DOHH2 (cell line): ENCODE data around the gene ZNF385C.

Experiments used
- H3F3A ChIP-seq: fragments of 200-600 bp; sonication (generic), shearing (Covaris generic); 2 replicates; pipeline ENCODE4 v1.6.0; 2016; ENCODE audit warnings: antibody characterized with exemption, mild to moderate bottlenecking; ENCODE audit not compliant: control insufficient read depth, insufficient read depth
- H3K27ac ChIP-seq: fragments of 200-600 bp; sonication (generic); 2 replicates; pipeline ENCODE4 v1.5.1; 2014; ENCODE audit warnings: low read depth, mild to moderate bottlenecking, low read length, moderate library complexity
- H3K27me3 ChIP-seq: fragments of 200-600 bp; sonication (generic); 2 replicates; pipeline ENCODE4 v1.6.1; 2014; ENCODE audit warnings: mild to moderate bottlenecking, low read length, mixed read lengths; ENCODE audit not compliant: control insufficient read depth
- H3K36me3 ChIP-seq: fragments of 200-600 bp; sonication (generic); 2 replicates; pipeline ENCODE4 v1.6.1; 2014; ENCODE audit warnings: mild to moderate bottlenecking, low read length, moderate library complexity, mixed read lengths; ENCODE audit not compliant: control insufficient read depth
- H3K4me1 ChIP-seq: fragments of 200-600 bp; sonication (generic); 2 replicates; pipeline ENCODE4 v1.6.1; 2014; ENCODE audit warnings: mild to moderate bottlenecking, low read length, mixed read lengths; ENCODE audit not compliant: control insufficient read depth
- H3K4me2 ChIP-seq: fragments of 200-600 bp; sonication (generic); 2 replicates; pipeline ENCODE4 v1.6.0; 2014; ENCODE audit warnings: mild to moderate bottlenecking, low read length, moderate library complexity
- H3K4me3 ChIP-seq: fragments of 200-600 bp; sonication (generic); 2 replicates; pipeline ENCODE4 v1.5.1; 2014; ENCODE audit warnings: mild to moderate bottlenecking, low read length, mixed read lengths
- H3K79me2 ChIP-seq: fragments of 200-600 bp; sonication (generic); 2 replicates; pipeline ENCODE4 v1.6.1; 2014; ENCODE audit warnings: mild to moderate bottlenecking, low read length, mixed read lengths; ENCODE audit not compliant: control insufficient read depth
- H3K9me2 ChIP-seq: fragments of 200-600 bp; sonication (generic); replicated peaks from 2 replicates; pipeline ENCODE4 v1.6.1; 2014; ENCODE audit warnings: mild to moderate bottlenecking, low read length, mixed read lengths; ENCODE audit not compliant: control insufficient read depth
- H3K9me3 ChIP-seq: fragments of 200-600 bp; sonication (generic); 2 replicates; pipeline ENCODE4 v1.6.1; 2014; ENCODE audit warnings: antibody characterized with exemption, low read length, mixed read lengths; ENCODE audit not compliant: control insufficient read depth, insufficient read depth
- H4K20me1 ChIP-seq: fragments of 200-600 bp; sonication (generic); 2 replicates; pipeline ENCODE4 v1.6.0; 2014; ENCODE audit warnings: low read depth, mild to moderate bottlenecking, antibody characterized with exemption, low read length, moderate library complexity; ENCODE audit not compliant: control insufficient read depth, insufficient read depth
- CTCF ChIP-seq: fragments of 200-600 bp; sonication (generic); IDR thresholded peaks from one replicate; pipeline ENCODE4 v1.5.1; 2014; ENCODE audit warnings: antibody characterized with exemption, mild to moderate bottlenecking, low read depth, low read length; ENCODE audit not compliant: poor library complexity, severe bottlenecking
- EZH2phosphoT487 ChIP-seq: fragments of 200-600 bp; sonication (generic); IDR thresholded peaks from 2 replicates; pipeline ENCODE4 v1.6.1; 2017; ENCODE audit warnings: borderline replicate concordance, mild to moderate bottlenecking, antibody characterized with exemption, low read length, moderate library complexity, mixed read lengths

ZNF385C gene

GRCh38 chr17:42088736-42089135 is 9.5 kb downstream of the ZNF385C start:
- Histone ChIP-seq H3K27ac (no peak overlapping the region), H3K36me3 (no peaks in the 10 kb centered on the region), H3K4me1 (no peaks in the 10 kb centered on the region), H3K4me2 (no peak overlapping the region), H3K79me2 (no peaks in the 10 kb centered on the region), H3K27me3 (peaks cover 11% of the 10 kb centered on the region; the same call in 1 of the 2 replicates), H3K4me3 (no peak overlapping the region), H4K20me1 (no peaks in the 10 kb centered on the region), H3K9me3 (no peaks in the 10 kb centered on the region), H3K9me2 (no peaks in the 10 kb centered on the region), H3F3A (peaks cover 3% of the 10 kb centered on the region; the same call in 1 of the 2 replicates)
- TF ChIP-seq EZH2phosphoT487: no peak
- TF ChIP-seq CTCF: no peak

- Histone ChIP-seq H3K27ac (no peak overlapping the region), H3K9me2 (no peaks in the 10 kb centered on the region), H3K79me2 (no peaks in the 10 kb centered on the region), H3K4me1 (no peaks in the 10 kb centered on the region), H3K27me3 (peaks cover 11% of the 10 kb centered on the region; the same call in 1 of the 2 replicates), H3K36me3 (no peaks in the 10 kb centered on the region), H3K4me3 (no peak overlapping the region), H3K9me3 (no peaks in the 10 kb centered on the region), H3K4me2 (no peak overlapping the region), H3F3A (peaks cover 3% of the 10 kb centered on the region; the same call in 1 of the 2 replicates), H4K20me1 (no peaks in the 10 kb centered on the region)
- TF ChIP-seq CTCF (no peak), EZH2phosphoT487 (no peak)
Measured at GRCh38 chr17:42087736-42088705, 10.3 kb downstream of the ZNF385C start.

- Histone ChIP-seq H3K9me3 (no peaks in the 10 kb centered on the region), H3K4me2 (no peak overlapping the region), H3K27me3 (peaks cover 11% of the 10 kb centered on the region; the same call in 1 of the 2 replicates), H3K79me2 (no peaks in the 10 kb centered on the region), H3K27ac (no peak overlapping the region), H3K9me2 (no peaks in the 10 kb centered on the region), H3K4me1 (no peaks in the 10 kb centered on the region), H4K20me1 (no peaks in the 10 kb centered on the region), H3K36me3 (no peaks in the 10 kb centered on the region), H3K4me3 (no peak overlapping the region), H3F3A (peaks cover 3% of the 10 kb centered on the region; the same call in 1 of the 2 replicates)
- TF ChIP-seq EZH2phosphoT487: no peak
- no peak for TF ChIP-seq CTCF
Measured at GRCh38 chr17:42087042-42087701, 11.1 kb downstream of the ZNF385C start.
